ENCODE measurements around the gene CDC42SE1. TPM values are rescaled to one million over a fixed set of nuclear protein-coding genes. Genes with fewer than 3 reads are reported as not detected.

CDC42SE1 gene
- total RNA-seq, 4 donors from 2014 or later = 13.2 to 31.7 (median 22.8) TPM

DNA sequence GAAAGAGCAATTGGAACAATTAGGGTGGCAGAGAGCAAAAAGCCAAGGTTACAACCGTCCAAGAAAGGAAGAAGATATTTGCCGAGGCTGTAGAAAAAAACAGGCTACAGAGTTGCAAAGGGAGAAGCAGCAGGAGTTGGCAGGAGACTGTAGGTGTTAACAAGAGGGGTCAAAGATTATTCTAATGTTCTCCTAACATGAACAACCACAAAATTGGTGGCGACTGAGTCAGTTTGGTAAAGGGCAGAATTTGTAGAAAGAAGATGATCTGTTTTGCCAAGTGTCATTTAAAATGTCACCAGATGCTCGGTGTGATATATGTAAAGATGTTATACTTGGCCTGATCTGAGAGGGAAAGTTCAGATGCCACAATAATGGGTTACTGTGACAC is 51.6 kb downstream of the CDC42SE1 start:
- peak overlapping the region; percentile 89 to 95 (median 94) for H3K27ac ChIP-seq
- H3K4me1 ChIP-seq = peaks cover 57 to 66% of the 10 kb centered on the region in 2 donors
- H3K36me3 ChIP-seq = peaks cover 0 to 1% of the 10 kb centered on the region in 2 donors
- H3K27me3 ChIP-seq = no peaks in the 10 kb centered on the region
- ATAC-seq (no peak), DNase-seq (no peak)
- H3K4me3 ChIP-seq = peak overlapping the region; percentile 60 to 91 (median 86)
- in situ Hi-C loops (cut with MboI; ENCODE audit: low sequenced_read_pairs in 4 of 4) = no loop called here
- no peaks in the 10 kb centered on the region for H3K9me3 ChIP-seq
- TF ChIP-seq, protein P1, sequence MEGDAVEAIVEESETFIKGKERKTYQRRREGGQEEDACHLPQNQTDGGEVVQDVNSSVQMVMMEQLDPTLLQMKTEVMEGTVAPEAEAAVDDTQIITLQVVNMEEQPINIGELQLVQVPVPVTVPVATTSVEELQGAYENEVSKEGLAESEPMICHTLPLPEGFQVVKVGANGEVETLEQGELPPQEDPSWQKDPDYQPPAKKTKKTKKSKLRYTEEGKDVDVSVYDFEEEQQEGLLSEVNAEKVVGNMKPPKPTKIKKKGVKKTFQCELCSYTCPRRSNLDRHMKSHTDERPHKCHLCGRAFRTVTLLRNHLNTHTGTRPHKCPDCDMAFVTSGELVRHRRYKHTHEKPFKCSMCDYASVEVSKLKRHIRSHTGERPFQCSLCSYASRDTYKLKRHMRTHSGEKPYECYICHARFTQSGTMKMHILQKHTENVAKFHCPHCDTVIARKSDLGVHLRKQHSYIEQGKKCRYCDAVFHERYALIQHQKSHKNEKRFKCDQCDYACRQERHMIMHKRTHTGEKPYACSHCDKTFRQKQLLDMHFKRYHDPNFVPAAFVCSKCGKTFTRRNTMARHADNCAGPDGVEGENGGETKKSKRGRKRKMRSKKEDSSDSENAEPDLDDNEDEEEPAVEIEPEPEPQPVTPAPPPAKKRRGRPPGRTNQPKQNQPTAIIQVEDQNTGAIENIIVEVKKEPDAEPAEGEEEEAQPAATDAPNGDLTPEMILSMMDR (IDR thresholded peaks at IDR 0.05 in 4 of 5, conservative IDR thresholded peaks at IDR 0.05 in 1 of 5) = no peak
- no peak for TF ChIP-seq POLR2A (IDR thresholded peaks at IDR 0.05)
- intact Hi-C loops (cut with DNase I; ENCODE audit: low total_unique reads) = loop anchor here (5.0 to 10.0 kb wide), 6 partner anchors 36 to 446 kb away; partner anchors contain the start of genes CDC42SE1, CERS2, ENSA and PSMD4

DNA sequence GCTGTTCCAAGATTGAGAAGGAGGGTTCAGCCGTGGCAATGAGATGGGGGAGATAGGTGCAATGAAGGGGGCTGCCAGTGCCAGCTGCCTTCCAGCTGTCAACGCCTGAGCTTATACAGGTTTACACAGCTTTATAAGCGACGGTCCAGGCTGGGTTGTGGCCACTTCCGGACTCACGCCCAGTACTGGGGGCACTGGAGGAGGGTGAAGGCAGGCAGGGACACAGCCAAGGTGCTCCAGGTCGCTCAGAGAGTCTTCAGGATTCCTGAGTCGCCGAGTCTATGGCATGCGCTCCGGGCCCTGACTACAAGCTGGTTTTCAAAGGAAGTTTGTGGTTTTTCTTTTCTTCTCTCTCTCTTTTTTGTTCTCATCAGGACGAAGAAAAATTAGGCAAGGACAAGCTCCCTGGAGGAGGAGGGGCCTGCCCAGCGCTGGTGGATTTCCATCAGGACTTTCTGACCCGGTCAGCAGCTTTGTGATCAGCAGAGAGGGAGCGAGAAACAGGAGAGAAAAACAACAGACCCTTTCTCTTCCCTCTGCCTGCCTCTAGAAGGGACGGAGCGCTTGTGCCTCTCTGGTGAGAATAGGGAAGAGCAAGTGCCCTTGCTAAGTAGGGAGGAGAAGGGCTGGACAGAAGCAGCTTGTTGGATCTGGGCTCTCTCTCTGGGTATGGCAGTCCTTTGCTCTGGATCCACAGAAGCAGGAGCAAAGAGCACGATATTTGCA is 52.9 kb downstream of the CDC42SE1 start, which contains the start of gene MINDY1:
MINDY1 (minus strand) TSS at position 576 of the 726 bp plus-strand sequence. CDS start 4,285 bp downstream, outside the sequence.
- in situ Hi-C loops (cut with MboI; ENCODE audit: low sequenced_read_pairs in 4 of 4) = no loop called here
- ATAC-seq (peak; percentile 81 to 83), DNase-seq (peak; percentile 63 to 76)
- Histone ChIP-seq H3K9me3 (no peaks in the 10 kb centered on the region), H3K36me3 (peaks cover 0 to 10% of the 10 kb centered on the region in 2 donors), H3K4me3 (peak within 1 kb of the TSS; percentile 60 to 91 (median 86)), H3K27me3 (no peaks in the 10 kb centered on the region), H3K4me1 (peaks cover 63 to 72% of the 10 kb centered on the region in 2 donors), H3K27ac (peak within 1 kb of the TSS; percentile 89 to 95 (median 94))
- intact Hi-C loops (cut with DNase I; ENCODE audit: low total_unique reads) = loop anchor here (5.0 to 10.0 kb wide), 6 partner anchors 34 to 444 kb away; partner anchors contain the start of genes CDC42SE1, CERS2, ENSA and PSMD4
- TF ChIP-seq, protein P1 (IDR thresholded peaks at IDR 0.05 in 4 of 5, conservative IDR thresholded peaks at IDR 0.05 in 1 of 5) = peak; percentile 18 to 67 (median 38)
- TF ChIP-seq POLR2A (IDR thresholded peaks at IDR 0.05) = peak; percentile 64 to 70

DNA sequence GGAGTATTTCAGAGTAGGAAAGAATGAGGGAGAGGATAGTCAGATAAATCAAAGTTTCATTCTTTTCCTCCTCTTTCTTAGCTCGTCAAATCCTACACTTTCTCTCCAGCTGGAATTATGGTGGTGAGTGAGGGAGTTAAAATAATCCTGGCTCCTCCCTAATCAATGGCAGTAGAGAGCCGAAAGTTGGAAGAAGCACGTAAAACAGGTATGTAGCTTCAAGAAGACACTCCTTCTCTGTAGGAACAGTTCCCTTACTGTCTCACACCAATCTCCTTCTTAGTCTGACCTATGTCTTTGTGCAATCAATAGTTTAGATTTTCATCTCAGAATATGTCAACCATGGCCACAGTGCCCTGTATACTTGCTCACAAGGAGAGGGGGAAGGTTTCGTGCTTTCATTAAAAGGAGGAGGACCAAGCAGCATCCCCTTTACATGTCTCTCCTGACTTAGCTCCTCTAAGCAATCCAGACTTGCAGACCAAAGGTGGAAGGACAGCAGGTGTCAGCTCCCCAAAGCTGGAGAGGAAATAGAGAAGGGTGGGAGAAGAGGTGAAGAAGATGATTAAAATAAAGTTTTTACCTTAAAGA is 53.6 kb downstream of the CDC42SE1 start:
- in situ Hi-C loops (cut with MboI; ENCODE audit: low sequenced_read_pairs in 4 of 4) (no loop called here), intact Hi-C loops (cut with DNase I; ENCODE audit: low total_unique reads) (loop anchor here (5.0 to 10.0 kb wide), 6 partner anchors 34 to 444 kb away; partner anchors contain the start of genes CDC42SE1, CERS2, ENSA and PSMD4)
- H3K36me3 ChIP-seq = peaks cover 0 to 17% of the 10 kb centered on the region in 2 donors
- DNase-seq (no peak), ATAC-seq (no peak)
- H3K4me3 ChIP-seq = peak overlapping the region; percentile 56 to 68 (median 65)
- peaks cover 63 to 67% of the 10 kb centered on the region in 2 donors for H3K4me1 ChIP-seq
- TF ChIP-seq POLR2A (IDR thresholded peaks at IDR 0.05) = no peak
- TF ChIP-seq, protein P1 (IDR thresholded peaks at IDR 0.05 in 4 of 5, conservative IDR thresholded peaks at IDR 0.05 in 1 of 5) = no peak
- H3K9me3 ChIP-seq = no peaks in the 10 kb centered on the region
- H3K27me3 ChIP-seq = no peaks in the 10 kb centered on the region
- H3K27ac ChIP-seq = peak overlapping the region; percentile 89 to 95 (median 94)

DNA sequence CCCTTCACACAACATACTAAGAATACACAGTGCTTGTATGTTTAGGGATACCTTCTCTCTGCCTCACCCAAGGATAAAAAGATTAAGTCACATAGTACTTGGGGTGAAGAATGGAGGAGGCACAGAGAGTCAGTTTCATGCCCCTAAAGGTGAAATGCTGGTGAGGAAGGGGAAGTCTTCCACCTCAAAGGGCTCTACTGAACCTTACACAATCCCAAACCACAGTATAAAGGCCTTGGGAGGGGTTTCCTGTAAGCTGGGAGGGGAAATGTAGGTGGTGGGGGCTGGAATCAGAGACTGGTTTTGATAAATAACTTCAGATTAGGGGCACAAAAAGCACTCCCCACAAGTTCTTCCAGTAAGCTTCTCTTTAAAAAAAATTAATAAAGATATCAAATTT is 56.2 kb downstream of the CDC42SE1 start:
- Histone ChIP-seq H3K4me1 (peaks cover 49 to 52% of the 10 kb centered on the region in 2 donors), H3K4me3 (peak overlapping the region in 1 of 4 donors; percentile 3)
- intact Hi-C loops (cut with DNase I; ENCODE audit: low total_unique reads) = loop anchor here (5.0 to 10.0 kb wide), 2 partner anchors 126 to 252 kb away; partner anchors contain the start of genes ARNT and PSMD4

More for the DNA sequence above, 56.2 kb downstream of the CDC42SE1 start:
- in situ Hi-C loops (cut with MboI; ENCODE audit: low sequenced_read_pairs in 4 of 4) = no loop called here
- DNase-seq (no peak), ATAC-seq (no peak)
- Histone ChIP-seq H3K9me3 (no peaks in the 10 kb centered on the region), H3K36me3 (peaks cover 0 to 43% of the 10 kb centered on the region in 2 donors), H3K27ac (peak overlapping the region; percentile 4 to 40 (median 20)), H3K27me3 (no peaks in the 10 kb centered on the region)
- TF ChIP-seq, protein P1 (IDR thresholded peaks at IDR 0.05 in 4 of 5, conservative IDR thresholded peaks at IDR 0.05 in 1 of 5) = no peak
- no peak for TF ChIP-seq POLR2A (IDR thresholded peaks at IDR 0.05)
